Upper lobe of left lung (tissue), 4 donors: ENCODE results near the gene AADACL2.

Experiments used
- EP300 ChIP-seq, 4 donors: sonication (generic); formaldehyde crosslinking; IDR thresholded peaks; one replicate each; pipeline ENCODE4 v1.5.1; 2017; ENCODE audit warnings: antibody characterized with exemption in 4 of 4, control low read depth in 2 of 4
- POLR2A ChIP-seq, 4 donors: fragments of 450-650 bp; IDR thresholded peaks; one replicate each; pipeline ENCODE4 v1.5.1; 2016 to 2017; ENCODE audit warnings: antibody characterized with exemption in 4 of 4, mild to moderate bottlenecking in 2 of 4
- POLR2AphosphoS5 ChIP-seq, 2 donors: sonication (generic); formaldehyde crosslinking; IDR thresholded peaks; one replicate each; pipeline ENCODE4 v1.5.1; 2017; ENCODE audit warnings: antibody characterized with exemption in 2 of 2
- TF ChIP-seq, protein P1 (sequence below), 6 experiments: fragments of 450-650 bp in 4 of 6; fragments of 200-600 bp in 2 of 6; sonication (generic) in 2 of 6; IDR thresholded peaks; one replicate each; pipeline ENCODE4 v1.5.1; 2016 to 2019; ENCODE audit warnings: antibody characterized with exemption in 6 of 6

DNA sequence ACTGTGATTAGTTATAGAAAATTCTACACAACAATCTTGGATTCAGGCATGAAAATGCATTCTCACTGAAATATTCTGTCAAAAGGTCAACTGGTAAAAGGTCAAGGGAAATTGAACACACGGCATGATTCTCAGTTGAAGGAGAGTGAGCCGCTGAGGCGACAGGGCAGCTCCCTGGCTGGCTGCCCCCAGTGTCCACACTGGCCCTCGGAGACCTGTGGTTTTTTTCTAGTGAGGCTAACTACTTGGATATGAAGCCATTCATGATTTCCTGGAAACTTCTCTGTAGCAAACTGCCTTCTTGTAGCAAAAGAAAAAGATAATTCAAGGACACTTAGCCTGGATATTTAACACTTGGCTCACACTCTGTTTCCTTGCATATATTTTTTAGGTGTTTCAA is 37.2 kb downstream of the AADACL2 start:
- TF ChIP-seq POLR2A (IDR thresholded peaks at IDR 0.05), result no peak
- TF ChIP-seq, protein P1, sequence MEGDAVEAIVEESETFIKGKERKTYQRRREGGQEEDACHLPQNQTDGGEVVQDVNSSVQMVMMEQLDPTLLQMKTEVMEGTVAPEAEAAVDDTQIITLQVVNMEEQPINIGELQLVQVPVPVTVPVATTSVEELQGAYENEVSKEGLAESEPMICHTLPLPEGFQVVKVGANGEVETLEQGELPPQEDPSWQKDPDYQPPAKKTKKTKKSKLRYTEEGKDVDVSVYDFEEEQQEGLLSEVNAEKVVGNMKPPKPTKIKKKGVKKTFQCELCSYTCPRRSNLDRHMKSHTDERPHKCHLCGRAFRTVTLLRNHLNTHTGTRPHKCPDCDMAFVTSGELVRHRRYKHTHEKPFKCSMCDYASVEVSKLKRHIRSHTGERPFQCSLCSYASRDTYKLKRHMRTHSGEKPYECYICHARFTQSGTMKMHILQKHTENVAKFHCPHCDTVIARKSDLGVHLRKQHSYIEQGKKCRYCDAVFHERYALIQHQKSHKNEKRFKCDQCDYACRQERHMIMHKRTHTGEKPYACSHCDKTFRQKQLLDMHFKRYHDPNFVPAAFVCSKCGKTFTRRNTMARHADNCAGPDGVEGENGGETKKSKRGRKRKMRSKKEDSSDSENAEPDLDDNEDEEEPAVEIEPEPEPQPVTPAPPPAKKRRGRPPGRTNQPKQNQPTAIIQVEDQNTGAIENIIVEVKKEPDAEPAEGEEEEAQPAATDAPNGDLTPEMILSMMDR (IDR thresholded peaks at IDR 0.05), result no peak
- no peak for TF ChIP-seq POLR2AphosphoS5 (IDR thresholded peaks at IDR 0.05)
- TF ChIP-seq EP300 (IDR thresholded peaks at IDR 0.05), result peak in 1 of 4 donors; percentile 35
